ENCODE measurements around the gene ANKRD23. TPM values are rescaled to one million over a fixed set of nuclear protein-coding genes. Genes with fewer than 3 reads are reported as not detected.

The ANKRD23 gene
- polyA plus RNA-seq, 1 donor from 2014 or later = 12.1 TPM

- Histone ChIP-seq H4K20me1 (ENCODE audit: insufficient read depth) (no peaks in the 10 kb centered on the region), H3K79me2 (replicated peaks; ENCODE audit: insufficient read depth, low read length) (no peaks in the 10 kb centered on the region), H3K4me3 (ENCODE audit: low read length) (no peak overlapping the region), H3K36me3 (ENCODE audit: insufficient read depth, low read length) (peaks cover 3% of the 10 kb centered on the region), H2AFZ (ENCODE audit: low read depth, low read length) (no peak overlapping the region), H3K27ac (ENCODE audit: low read length) (no peak overlapping the region), H3K9ac (ENCODE audit: low read length) (no peak overlapping the region), H3F3A (ENCODE audit: insufficient read depth, low read length, poor library complexity, severe bottlenecking) (no peaks in the 10 kb centered on the region), H3K9me2 (ENCODE audit: insufficient read depth, low read length) (no peaks in the 10 kb centered on the region), H3K9me3 (ENCODE audit: low read length) (no peaks in the 10 kb centered on the region), H3K27me3 (ENCODE audit: insufficient read depth, low read depth, low read length) (no peaks in the 10 kb centered on the region), H3K4me2 (ENCODE audit: low read length) (no peak overlapping the region)
- TF ChIP-seq RAD21 (conservative IDR thresholded peaks at IDR 0.05) = no peak
- TF ChIP-seq CTCF (IDR thresholded peaks at IDR 0.05; ENCODE audit: poor library complexity, severe bottlenecking) = no peak
- TF ChIP-seq TAF1 (IDR thresholded peaks at IDR 0.05; ENCODE audit: low read depth) = no peak
- no peak for TF ChIP-seq REST (IDR thresholded peaks at IDR 0.05; ENCODE audit: borderline replicate concordance)
- TF ChIP-seq POLR2AphosphoS5 (IDR thresholded peaks at IDR 0.05) = no peak
- TF ChIP-seq MXI1 (conservative IDR thresholded peaks at IDR 0.05; ENCODE audit: poor library complexity, severe bottlenecking) = no peak
Measured at GRCh38 chr2:96832754-96833507, 10.9 kb downstream of the ANKRD23 start.

- no peaks in the 10 kb centered on the region for H4K20me1 ChIP-seq (ENCODE audit: insufficient read depth)
- no peak overlapping the region for H3K9ac ChIP-seq (ENCODE audit: low read length)
- no peaks in the 10 kb centered on the region for H3K9me3 ChIP-seq (ENCODE audit: low read length)
- no peaks in the 10 kb centered on the region for H3K27me3 ChIP-seq (ENCODE audit: insufficient read depth, low read depth, low read length)
- no peak overlapping the region for H3K4me2 ChIP-seq (ENCODE audit: low read length)
- H3K36me3 ChIP-seq (ENCODE audit: insufficient read depth, low read length) = peaks cover 3% of the 10 kb centered on the region
- no peaks in the 10 kb centered on the region for H3F3A ChIP-seq (ENCODE audit: insufficient read depth, low read length, poor library complexity, severe bottlenecking)
- H3K27ac ChIP-seq (ENCODE audit: low read length) = no peak overlapping the region
- no peak overlapping the region for H3K4me3 ChIP-seq (ENCODE audit: low read length)
- TF ChIP-seq REST (IDR thresholded peaks at IDR 0.05; ENCODE audit: borderline replicate concordance) (no peak), RAD21 (conservative IDR thresholded peaks at IDR 0.05) (no peak), TAF1 (IDR thresholded peaks at IDR 0.05; ENCODE audit: low read depth) (no peak), POLR2AphosphoS5 (IDR thresholded peaks at IDR 0.05) (no peak), CTCF (IDR thresholded peaks at IDR 0.05; ENCODE audit: poor library complexity, severe bottlenecking) (no peak), SMC3 (conservative IDR thresholded peaks at IDR 0.05; ENCODE audit: poor library complexity) (no peak), EP300 (conservative IDR thresholded peaks at IDR 0.05; ENCODE audit: poor library complexity, severe bottlenecking) (no peak), MXI1 (conservative IDR thresholded peaks at IDR 0.05; ENCODE audit: poor library complexity, severe bottlenecking) (no peak), EZH2 (IDR thresholded peaks at IDR 0.05; ENCODE audit: borderline replicate concordance, insufficient read depth, low read length, poor library complexity, severe bottlenecking) (no peak)
- no peaks in the 10 kb centered on the region for H3K9me2 ChIP-seq (ENCODE audit: insufficient read depth, low read length)
- no peak overlapping the region for H2AFZ ChIP-seq (ENCODE audit: low read depth, low read length)
- H3K79me2 ChIP-seq (replicated peaks; ENCODE audit: insufficient read depth, low read length) = no peaks in the 10 kb centered on the region
Measured at GRCh38 chr2:96832408-96832753, 11.4 kb downstream of the ANKRD23 start.
